Kidney tubule cell (primary cell): ENCODE measurements around the gene CSGALNACT2.

ENCODE experiments used
- DNase-seq: peaks from one replicate; pipeline ENCODE4 v3.0.0-alpha.2; 2018; ENCODE audit warnings: low spot score

The CSGALNACT2 gene

GRCh38 chr10:43113201-43114087 lies 24.8 kb upstream of the CSGALNACT2 start:
- DNase-seq: no peak

GRCh38 chr10:43114088-43114742 lies 24.0 kb upstream of the CSGALNACT2 start:
- DNase-seq: no peak

- no peak for DNase-seq
These were observed 23.3 kb upstream of the CSGALNACT2 start for GRCh38 chr10:43114743-43115611.

- no peak for DNase-seq
These were observed 22.2 kb upstream of the CSGALNACT2 start for GRCh38 chr10:43115881-43116595.

GRCh38 chr10:43116596-43116995 lies 21.6 kb upstream of the CSGALNACT2 start:
- DNase-seq: no peak

- no peak for DNase-seq
These were observed 21.0 kb upstream of the CSGALNACT2 start for GRCh38 chr10:43117031-43117776.

GRCh38 chr10:43117777-43118583 lies 20.3 kb upstream of the CSGALNACT2 start:
- no peak for DNase-seq

- no peak for DNase-seq
These were observed 19.4 kb upstream of the CSGALNACT2 start for GRCh38 chr10:43118631-43119415.

GRCh38 chr10:43119416-43120115 lies 18.7 kb upstream of the CSGALNACT2 start:
- DNase-seq: no peak

GRCh38 chr10:43120116-43120928 lies 17.9 kb upstream of the CSGALNACT2 start:
- no peak for DNase-seq

- DNase-seq: no peak
These were observed 17.3 kb upstream of the CSGALNACT2 start for GRCh38 chr10:43120929-43121314.

- DNase-seq: no peak
These were observed 16.8 kb upstream of the CSGALNACT2 start for GRCh38 chr10:43121444-43121843.

- DNase-seq: no peak
These were observed 16.1 kb upstream of the CSGALNACT2 start for GRCh38 chr10:43122096-43122495.

- no peak for DNase-seq
These were observed 15.4 kb upstream of the CSGALNACT2 start for GRCh38 chr10:43122826-43123225.

- DNase-seq: no peak
These were observed 14.7 kb upstream of the CSGALNACT2 start for GRCh38 chr10:43123361-43124093.

GRCh38 chr10:43124094-43124521 lies 14.1 kb upstream of the CSGALNACT2 start:
- DNase-seq: no peak
